GOT3 (cell line): ENCODE results near the gene SNX3.
"Not testable (repeated sequence)": the region's sequence is repeated elsewhere in the genome, so short reads cannot be mapped to it uniquely, and the experiment has no call there.

Experiments
- DNase-seq: peaks from one replicate; lab custom pipeline; 2025; ENCODE audit warnings: mixed read lengths; lab: John Stamatoyannopoulos, UW

The SNX3 gene

GRCh38 chr6:108260126-108260808, 573 bp downstream of the SNX3 start:
- no peak for DNase-seq

- DNase-seq, result no peak
Observed at GRCh38 chr6:108254433-108255410, 6.1 kb downstream of the SNX3 start.

GRCh38 chr6:108253241-108253640, 7.6 kb downstream of the SNX3 start:
- DNase-seq, result no peak

GRCh38 chr6:108252055-108252454, 8.8 kb downstream of the SNX3 start:
- DNase-seq, result no peak

GRCh38 chr6:108251252-108251651, 9.6 kb downstream of the SNX3 start:
- no peak for DNase-seq

GRCh38 chr6:108250240-108250866, 10.5 kb downstream of the SNX3 start:
- DNase-seq, result no peak

GRCh38 chr6:108247965-108248536, 12.8 kb downstream of the SNX3 start:
- DNase-seq, result no peak

GRCh38 chr6:108245095-108245494, 15.7 kb downstream of the SNX3 start:
- DNase-seq, result not testable (repeated sequence)

GRCh38 chr6:108243836-108244235, 17.0 kb downstream of the SNX3 start:
- no peak for DNase-seq

- no peak for DNase-seq
Observed at GRCh38 chr6:108242721-108243120, 18.1 kb downstream of the SNX3 start.

- no peak for DNase-seq
Observed at GRCh38 chr6:108242259-108242658, 18.6 kb downstream of the SNX3 start.

- no peak for DNase-seq
Observed at GRCh38 chr6:108238322-108238721, 22.5 kb downstream of the SNX3 start.

GRCh38 chr6:108236791-108237190, 24.0 kb downstream of the SNX3 start:
- no peak for DNase-seq

- DNase-seq, result no peak
Observed at GRCh38 chr6:108235127-108235526, 25.7 kb downstream of the SNX3 start.

GRCh38 chr6:108228416-108228815, 32.4 kb downstream of the SNX3 start:
- no peak for DNase-seq

- DNase-seq, result no peak
Observed at GRCh38 chr6:108227290-108227689, 33.5 kb downstream of the SNX3 start.

GRCh38 chr6:108222504-108222903, 38.3 kb downstream of the SNX3 start:
- no peak for DNase-seq

- DNase-seq, result no peak
Observed at GRCh38 chr6:108222064-108222463, 38.8 kb downstream of the SNX3 start.

- DNase-seq, result no peak
Observed at GRCh38 chr6:108211671-108212070, 49.2 kb downstream of the SNX3 start.

GRCh38 chr6:108210556-108210955, 50.3 kb downstream of the SNX3 start:
- DNase-seq, result no peak

GRCh38 chr6:108209738-108210137, 51.1 kb downstream of the SNX3 start:
- no peak for DNase-seq

GRCh38 chr6:108207013-108207412, 53.8 kb downstream of the SNX3 start:
- no peak for DNase-seq
